Activated CD4-positive, alpha-beta T cell treated with anti-CD3 and anti-CD28 coated beads for 24 hours (primary cell): ENCODE data around the gene MAD1L1.
A peak's percentile ranks its signal among the peaks of the same experiment; 100 is the strongest.
"Not testable (repeated sequence)": the region's sequence is repeated elsewhere in the genome, so short reads cannot be mapped to it uniquely, and the experiment has no call there.

Source experiments
- DNase-seq, 2 donors: peaks; one replicate each; pipeline ENCODE4 v3.0.0-alpha.2; 2020; ENCODE audit warnings: low read depth in 2 of 2

The MAD1L1 gene

DNA sequence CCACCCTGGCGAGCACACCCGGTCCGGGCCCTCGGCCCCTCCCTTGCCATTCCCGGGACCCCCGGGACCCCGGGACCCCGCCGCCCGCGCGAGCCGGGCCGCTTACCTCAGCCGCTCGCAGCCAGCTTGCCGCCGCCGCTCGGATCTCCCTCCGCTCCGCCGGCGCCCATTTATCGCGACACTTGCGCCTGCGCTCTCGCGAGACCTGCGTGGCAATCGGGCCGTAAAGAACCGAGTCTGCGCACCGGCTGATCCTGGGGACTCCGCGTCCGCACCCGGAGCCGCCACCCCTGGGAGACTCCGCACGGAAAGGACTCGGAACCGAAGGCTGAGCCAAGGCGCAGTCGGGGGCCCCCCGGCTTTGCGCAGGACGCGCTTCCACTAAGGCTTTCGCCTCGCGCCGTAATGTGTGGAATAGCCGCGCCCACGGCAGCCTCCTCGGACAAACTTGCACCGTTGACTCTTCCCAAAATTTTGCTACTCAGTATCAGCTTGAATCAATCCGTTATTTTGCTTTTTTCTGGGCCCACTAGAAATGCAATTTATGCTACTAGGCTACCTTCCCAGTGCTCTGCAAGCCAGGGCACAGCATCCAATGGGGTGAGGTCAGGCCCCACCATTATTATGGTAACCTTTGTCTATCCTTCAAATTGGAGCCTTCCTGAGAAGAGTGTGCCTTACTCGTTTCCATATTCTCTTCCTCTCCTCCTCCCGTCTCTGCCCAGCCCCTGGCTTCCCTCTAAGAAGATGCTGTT, at the start of gene MAD1L1:
Gene MAD1L1 (minus strand): TSS at position 180 of the 755 bp plus-strand sequence. CDS start 2,812 bp downstream, outside the sequence.
- peak; percentile 68 to 85 for DNase-seq

DNA sequence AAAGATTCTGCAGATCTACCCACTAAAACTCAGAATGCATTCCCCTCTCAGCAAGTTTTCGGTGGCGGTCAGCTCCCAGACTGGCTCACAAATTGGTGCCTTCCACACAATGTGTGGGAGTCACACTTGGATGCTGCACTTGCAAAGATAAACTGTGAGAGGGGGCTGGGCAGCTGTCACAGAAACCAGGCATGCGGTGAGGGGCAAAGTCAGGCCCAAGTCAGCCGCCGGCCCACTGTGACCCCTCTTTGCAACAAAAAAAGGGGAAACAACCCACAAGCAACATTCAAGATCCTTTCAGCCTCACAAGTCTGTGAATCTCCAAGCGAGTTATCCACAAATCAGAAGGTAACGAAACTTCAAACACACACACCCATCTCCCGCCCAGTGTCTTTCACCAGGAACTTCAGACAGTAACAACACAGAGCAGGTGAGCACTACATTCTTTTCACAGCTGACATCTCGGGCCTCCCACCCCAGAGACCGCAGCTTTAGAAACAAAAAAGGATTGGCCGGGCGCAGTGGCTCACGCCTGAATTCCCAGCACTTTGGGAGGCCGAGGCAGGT, 49.5 kb upstream of the MAD1L1 start:
- DNase-seq, result no peak

DNA sequence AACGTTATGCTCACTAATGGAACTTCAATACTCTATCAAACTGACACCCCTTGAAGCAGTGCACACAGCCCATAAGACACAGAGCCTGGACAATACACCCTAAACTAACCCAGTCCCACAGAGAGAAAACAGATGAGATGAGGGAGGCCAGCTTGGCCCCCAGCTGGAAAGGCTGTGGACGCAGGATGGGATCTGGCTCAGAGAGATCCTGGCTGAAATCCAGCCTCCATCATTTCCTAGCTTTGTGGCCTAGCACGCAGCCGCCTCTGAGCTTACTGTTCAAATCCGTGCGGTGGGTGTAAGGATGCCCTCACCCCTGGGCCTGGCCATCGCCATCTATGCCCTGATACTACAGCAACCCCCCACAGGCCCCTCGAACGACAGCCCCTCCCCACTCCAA, 48.8 kb upstream of the MAD1L1 start:
- no peak for DNase-seq

DNA sequence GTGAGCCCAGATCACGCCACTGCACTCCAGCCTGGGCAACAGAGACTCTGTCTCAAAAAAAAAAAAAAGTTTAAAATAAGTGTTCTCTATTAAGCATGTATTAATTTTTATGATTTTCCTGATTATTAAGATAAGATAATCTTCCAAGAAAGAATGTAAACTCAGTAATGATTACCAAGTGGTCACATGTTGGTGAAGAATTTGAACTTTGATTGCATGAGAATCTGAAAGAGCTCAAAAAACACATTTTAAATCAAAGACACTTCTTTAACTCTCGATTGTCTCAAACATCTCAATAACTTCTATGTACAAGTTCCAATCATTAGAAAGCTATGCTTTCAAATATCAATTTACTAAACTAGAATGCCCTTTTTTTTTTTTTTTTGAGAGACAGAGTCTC, 47.7 kb upstream of the MAD1L1 start:
- no peak for DNase-seq

DNA sequence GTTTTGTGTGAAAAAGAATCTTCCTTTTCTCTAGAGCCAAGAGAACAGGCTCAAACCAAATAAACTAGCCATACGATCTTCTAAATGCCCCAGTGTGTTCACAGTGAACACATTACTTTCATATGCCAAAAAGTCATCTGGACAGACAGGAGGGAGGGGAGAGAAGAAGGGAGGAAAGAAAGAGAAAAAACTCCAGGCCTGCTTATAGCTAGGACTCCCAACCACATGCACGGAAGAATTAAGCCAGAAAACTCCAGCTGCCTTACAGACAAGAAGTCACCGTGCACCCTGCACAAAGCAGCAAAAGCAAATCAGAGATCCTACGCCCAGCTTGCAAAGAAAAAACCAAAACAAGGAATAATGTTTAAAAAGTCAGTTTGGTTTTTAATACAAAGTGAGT, 47.2 kb upstream of the MAD1L1 start:
- DNase-seq, result no peak

DNA sequence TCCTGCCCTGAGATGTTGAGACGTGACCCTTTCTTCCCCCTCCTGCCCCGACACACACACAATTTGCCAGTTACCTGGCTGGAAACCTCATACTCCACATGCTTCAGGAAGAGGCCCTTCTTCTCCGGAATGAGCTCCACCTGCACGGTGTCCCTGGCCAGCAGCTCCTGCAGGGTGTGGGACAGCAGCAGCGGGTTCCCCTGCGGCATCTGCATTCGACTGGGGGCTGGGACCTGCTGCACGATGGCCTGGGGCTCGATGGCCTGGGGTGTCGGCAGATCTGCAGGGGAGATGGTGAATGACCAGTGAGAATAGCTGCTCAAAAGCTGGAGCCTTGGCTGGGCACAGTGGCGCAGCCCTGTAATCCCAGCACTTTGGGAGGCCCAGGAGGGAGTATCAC, 45.3 kb upstream of the MAD1L1 start:
- no peak for DNase-seq

DNA sequence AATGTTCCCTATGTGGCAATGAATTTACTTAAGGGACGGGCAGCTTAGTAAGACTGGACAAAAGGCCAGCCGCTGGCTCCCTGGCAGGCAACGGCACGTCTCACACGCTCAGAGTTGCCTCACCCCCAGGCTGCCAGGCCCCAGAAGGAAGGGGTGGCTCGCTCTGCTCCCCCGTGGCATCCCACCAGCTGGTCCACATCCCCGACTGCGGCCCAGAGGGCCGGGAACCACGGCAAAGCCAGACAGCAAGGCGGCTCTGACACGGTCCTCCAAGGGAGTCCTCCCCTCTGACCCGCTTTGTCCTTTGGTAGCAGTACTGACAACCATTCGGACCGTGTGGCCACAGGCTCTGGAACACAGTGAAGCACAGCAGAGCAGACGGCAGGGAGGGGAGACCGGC, 43.4 kb upstream of the MAD1L1 start:
- no peak for DNase-seq

DNA sequence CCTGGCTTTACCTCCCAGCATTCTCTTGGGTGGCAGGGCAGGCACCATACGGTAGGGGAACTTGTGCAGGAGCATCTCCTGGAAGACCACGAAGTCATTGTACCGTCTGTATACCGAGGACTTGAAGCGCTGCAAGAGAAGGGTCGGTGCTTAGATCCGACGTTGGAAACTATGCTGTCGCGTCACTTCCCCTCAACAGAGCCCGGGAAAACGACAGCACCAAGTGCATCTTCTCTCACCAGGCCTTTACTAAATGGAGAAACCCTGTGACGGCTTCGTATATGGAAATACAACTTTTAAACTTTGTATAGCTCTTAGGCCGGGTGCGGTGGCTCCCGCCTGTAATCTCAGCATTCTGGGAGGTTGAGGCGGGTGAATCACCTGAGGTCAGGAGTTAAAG, 42.4 kb upstream of the MAD1L1 start:
- no peak for DNase-seq

DNA sequence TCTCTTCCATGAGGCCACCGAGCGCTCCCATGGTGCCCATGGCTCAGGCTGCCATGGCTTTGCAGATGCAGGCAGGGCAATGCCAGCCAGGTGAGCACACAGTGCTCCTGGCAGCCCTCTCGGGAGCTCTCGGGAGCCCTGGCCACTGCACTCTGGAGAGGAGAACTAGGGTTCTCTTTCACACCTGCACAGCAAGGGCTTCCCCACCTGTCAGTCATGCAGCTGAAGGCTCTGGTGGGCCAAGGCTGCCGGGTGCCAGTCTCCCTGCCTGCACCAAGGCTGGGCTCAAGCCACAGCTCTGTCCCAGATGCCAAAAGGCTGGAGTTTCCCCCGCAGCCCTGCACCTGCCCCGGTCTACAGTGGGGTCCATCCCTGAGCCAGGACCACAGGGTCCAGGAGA, 41.9 kb upstream of the MAD1L1 start:
- no peak for DNase-seq

DNA sequence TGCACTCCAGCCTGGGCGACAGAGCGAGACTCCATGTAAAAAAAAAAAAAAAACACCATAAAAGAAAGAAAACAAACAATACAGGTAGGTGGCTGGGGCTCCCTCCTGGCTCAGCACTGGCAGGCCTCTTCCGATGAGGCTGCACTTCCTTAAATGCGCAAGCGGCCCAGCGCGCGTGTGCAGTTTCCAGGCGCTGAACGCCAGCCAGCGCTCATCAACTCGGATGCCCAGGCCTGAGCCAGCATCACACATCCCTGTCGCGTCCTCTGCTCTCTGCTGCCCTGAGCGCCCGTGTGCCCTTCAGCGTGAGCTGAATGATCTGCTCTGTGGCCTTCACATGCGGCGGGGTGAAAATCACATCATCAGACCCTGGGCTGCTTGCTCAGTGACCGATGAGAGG, 41.1 kb upstream of the MAD1L1 start:
- DNase-seq, result no peak

DNA sequence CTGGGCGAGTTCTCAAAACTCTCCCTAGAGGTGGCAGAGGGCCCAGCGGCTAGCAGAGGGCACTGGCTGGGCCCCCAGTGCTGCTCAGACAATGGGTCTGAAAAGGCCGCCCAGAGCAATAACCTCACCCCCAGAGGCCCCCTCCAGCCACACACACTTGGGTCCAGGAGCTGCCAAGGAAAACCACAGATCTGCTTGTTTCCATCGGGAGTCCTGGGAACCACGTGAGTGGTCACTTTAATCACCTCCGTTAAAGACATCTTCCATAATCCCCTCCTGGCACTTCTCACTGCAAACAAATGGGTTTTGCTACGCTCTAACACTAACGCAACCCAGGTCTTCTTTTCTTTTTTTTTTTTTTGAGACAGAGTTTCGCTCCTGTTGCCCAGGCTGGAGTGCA, 39.3 kb upstream of the MAD1L1 start:
- DNase-seq, result no peak

DNA sequence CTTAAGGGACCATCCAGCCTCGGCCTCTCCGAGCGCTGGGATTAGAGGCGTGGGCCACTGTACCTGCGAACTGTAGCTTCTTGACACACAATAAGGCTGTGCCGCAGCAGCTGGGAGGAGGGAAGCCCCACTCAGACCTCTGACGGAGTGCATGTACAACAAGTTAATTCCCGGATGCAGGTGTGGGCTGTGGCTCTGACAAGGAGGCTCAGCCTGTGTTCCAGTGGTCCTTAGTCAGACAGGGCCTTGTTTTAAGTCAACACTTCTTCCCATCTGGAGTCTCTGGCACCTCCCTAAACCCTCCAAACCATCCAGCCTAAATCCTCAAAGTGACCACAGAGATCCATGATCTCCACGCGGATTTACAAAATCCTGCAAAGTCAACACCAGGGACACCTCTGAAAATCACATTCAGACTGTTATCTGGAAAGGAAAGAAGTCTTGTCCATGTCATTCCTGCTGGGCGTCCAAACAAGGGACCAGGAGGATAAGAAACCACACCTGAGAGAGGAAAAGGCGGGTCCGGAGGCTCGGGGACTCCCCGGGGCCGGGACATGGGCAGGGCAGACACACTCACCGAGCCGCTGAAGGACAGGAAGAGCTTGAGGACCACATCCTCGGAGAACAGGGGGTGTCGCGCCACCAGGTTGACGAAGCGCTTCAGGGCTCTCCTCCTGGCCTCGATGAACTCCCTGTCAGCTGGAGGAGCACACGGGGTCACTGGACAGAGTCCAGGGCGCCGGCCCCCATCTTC, 38.7 kb upstream of the MAD1L1 start:
- DNase-seq, result no peak

DNA sequence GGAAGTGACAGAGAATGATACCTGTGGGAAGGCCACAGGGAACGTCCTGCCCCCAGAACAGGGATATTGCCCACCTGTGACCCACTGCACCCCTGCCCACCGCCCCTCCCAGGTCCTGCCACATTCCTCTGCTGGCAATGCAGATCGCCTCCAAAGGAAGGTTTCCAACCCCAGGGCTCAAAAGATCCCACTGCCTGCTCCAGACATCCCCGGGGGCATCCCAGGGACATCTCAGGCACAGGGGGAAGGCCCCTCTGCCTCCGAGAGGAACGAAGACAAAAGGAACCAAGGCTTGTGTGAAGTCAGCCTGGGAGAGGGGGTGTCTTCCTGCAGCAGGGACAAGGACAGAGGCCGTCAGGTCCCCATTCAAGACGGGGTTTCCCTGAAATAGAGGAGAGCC, 37.8 kb upstream of the MAD1L1 start:
- DNase-seq, result no peak

DNA sequence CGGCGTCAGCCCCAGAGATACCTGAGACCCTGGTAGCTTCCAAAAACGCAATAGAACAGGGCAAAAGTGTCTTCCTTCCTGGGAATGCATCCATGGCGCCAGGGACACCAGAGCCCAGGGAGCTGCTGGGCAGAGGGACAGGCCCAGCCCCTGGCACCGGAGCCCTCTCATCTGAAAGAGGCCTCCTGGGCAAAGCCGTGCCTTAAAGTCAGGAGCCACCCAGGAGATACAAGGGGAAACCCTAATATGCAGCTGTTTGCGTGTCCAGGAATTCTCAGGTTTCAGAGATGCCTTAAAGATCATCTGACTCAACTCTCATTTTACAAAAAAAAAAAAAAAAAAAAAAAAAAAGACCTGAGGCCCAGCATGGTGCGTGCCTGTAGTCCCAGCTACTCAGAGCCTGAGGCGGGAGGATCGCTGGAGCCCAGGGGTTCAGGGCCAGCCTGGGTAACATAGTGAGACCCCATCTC, 37.3 kb upstream of the MAD1L1 start:
- DNase-seq, result no peak

DNA sequence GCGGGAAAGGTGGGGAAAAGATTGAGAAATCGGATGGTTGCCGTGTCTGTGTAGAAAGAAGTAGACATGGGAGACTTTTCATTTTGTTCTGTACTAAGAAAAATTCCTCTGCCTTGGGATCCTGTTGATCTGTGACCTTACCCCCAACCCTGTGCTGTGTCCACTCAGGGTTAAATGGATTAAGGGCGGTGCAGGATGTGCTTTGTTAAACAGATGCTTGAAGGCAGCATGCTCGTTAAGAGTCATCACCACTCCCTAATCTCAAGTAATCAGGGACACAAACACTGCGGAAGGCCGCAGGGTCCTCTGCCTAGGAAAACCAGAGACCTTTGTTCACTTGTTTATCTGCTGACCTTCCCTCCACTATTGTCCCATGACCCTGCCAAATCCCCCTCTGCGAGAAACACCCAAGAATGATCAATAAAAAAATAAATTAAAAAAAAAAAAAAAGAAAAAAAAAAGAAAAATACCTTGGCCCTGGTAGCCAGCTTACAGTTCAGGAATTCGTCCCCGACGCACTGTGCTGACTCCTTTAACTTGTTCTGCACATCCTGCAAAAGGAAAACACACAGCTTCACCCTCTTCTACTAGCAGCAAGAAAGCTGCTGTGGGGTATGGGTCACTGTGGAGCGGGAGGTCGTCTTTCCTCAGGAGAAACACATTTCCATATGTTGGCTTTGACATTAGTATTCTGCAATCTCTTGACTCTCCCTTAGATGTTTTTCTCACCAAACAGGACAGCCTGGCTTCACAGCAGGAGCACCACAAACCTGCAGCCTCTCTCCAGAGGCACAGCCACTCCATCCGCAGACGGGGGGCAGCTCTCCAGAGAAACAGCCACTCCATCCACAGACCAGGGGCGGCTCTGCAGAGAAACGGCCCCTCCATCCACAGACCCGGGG, 36.6 kb upstream of the MAD1L1 start:
- not testable (repeated sequence) for DNase-seq

DNA sequence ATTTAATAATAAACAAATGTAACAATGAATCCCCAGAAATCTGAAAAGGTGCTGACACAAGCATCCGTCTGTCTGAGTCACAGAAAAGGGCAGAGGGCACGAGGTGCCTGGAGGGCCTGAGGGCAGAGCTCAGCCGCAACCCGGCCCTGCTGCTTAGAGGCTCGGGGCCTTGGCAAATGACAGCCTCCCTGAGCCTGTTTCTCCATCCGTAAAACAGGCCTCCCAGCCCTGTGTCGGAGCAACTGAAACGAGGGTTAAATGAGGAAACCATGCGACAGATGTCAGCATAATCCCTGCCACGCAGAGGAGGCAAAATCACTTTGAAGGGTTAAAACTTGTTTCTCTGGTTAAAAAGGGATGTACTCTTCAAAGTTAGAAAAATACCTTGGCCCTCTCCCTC, 34.2 kb upstream of the MAD1L1 start:
- DNase-seq, result no peak

DNA sequence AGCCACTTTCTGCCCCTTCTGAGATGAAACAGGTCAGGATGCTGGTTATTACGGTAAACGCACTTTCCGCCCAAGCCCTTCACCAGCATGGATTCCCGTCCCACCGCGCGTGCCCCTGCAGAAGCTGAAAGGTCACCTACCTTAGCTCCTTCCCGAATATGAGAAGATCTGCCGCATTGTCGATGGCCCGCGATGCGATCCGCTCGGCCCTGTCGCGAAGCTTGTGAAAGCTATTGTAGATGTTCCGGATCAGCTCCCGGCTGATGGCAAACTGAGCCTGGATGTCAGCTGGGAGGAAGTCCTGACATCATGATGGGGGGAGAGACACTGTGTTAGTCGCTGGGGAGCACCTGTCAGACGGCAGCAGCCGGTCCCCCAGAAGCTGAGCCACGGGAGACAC, 31.4 kb upstream of the MAD1L1 start:
- no peak for DNase-seq

DNA sequence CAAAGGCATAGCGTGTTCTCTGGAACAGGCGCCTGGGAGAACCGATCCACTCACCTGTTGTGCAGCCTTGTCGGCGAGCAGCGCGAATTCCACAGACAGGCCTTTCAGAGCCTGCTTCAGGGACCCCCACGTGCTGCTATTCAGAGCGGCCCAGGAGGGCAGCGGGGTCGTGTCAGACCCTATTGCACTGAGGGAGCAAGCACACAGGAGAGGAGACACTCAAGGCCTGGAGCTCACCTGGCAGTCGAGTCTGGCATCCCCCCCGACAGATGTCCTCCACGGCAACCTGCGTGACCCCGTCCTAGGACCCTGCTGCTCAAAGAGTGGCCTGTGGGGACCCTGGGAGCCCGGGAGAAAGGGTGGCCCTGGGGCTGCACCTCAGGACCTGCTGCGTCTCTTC, 30.4 kb upstream of the MAD1L1 start:
- DNase-seq, result no peak

DNA sequence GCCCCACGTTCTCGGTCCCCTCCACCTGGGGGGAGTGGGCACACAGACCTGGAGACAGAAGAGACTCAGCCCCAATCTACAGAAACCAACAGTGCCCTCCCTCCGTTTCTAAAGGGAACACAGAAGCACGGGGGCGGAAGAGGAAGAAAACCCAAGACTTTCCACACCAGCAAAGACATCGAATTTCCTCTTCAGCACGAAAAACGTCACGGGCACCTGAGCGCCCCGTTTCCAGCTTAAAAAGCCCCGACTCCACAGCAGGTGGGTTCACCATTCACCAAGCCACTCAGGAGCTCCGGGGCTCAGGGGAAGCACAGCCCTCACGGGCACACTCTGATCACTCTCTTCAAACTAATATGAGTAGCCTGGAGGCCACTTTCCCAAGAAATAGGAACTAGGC, 28.9 kb upstream of the MAD1L1 start:
- no peak for DNase-seq

DNA sequence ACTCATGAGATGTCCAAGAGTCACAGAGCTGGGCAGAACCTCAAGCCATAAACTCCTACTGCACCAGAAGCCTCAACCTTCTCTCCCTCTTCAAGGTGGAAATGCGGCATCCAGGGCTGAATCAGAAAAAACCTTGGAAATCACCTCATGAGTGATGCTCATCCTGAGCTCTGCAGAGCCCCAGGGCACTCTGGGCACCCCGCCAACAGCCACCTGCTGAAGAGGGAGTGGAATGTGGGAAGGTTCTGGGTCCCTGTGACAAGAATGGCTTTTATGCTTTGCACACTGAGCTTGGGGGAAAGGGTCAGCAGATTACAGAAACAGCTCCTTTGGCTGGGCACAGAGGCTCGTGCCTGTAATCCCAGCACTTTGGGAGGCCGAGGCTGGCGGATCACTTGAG, 28.1 kb upstream of the MAD1L1 start:
- DNase-seq, result no peak

DNA sequence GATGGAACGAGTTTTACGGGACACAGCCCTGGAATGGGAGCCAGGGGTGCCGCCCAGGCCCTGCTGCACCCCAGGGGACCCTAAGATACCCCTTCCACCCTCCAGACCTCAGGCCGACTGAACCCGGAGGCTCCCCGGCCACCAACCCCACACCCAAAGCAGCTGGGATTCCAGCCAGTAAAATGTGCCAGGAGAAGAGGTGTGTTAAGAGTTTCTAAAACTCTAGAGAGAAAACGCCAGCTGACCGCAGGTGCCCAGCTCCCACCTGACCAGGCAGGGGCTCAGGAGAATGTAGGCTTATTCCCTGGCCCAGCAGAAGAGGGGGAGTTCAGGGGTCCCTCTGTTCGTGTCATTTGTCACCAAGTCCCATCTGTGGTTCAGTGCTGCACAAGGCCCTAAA, 26.7 kb upstream of the MAD1L1 start:
- no peak for DNase-seq
